Spleen (tissue), 7 donors: ENCODE data around the gene PDE6G.

ENCODE experiments used
- POLR2A ChIP-seq, 3 donors: fragments of 450-650 bp; IDR thresholded peaks; one replicate each; pipeline ENCODE4 v1.5.1; 2017; ENCODE audit warnings: antibody characterized with exemption in 3 of 3, mild to moderate bottlenecking in 1 of 3
- POLR2AphosphoS5 ChIP-seq, 3 donors: sonication (generic); formaldehyde crosslinking; IDR thresholded peaks; one replicate each; pipeline ENCODE4 v1.5.1; 2017; ENCODE audit warnings: antibody characterized with exemption in 3 of 3
- TF ChIP-seq, protein P1 (sequence below), 11 experiments: fragments of 200-600 bp in 7 of 11; fragments of 450-650 bp in 4 of 11; sonication (generic) in 4 of 11; IDR thresholded peaks in 8 of 11; conservative IDR thresholded peaks in 3 of 11; 1 replicate in 7 of 11; 2 replicates in 4 of 11; pipeline versions ENCODE4 v1.4.0 to v1.8.0; 2016 to 2021; ENCODE audit warnings: antibody characterized with exemption in 11 of 11, inconsistent platforms in 4 of 11, mild to moderate bottlenecking in 1 of 11
- donor health status: DM: no; HTN: no; CAD: no; lungs with moderate emphysema.
- donor health status: DM: no; HTN: no; CAD: no.
- donor health status: DM: no; HTN: no; CAD: no.

DNA sequence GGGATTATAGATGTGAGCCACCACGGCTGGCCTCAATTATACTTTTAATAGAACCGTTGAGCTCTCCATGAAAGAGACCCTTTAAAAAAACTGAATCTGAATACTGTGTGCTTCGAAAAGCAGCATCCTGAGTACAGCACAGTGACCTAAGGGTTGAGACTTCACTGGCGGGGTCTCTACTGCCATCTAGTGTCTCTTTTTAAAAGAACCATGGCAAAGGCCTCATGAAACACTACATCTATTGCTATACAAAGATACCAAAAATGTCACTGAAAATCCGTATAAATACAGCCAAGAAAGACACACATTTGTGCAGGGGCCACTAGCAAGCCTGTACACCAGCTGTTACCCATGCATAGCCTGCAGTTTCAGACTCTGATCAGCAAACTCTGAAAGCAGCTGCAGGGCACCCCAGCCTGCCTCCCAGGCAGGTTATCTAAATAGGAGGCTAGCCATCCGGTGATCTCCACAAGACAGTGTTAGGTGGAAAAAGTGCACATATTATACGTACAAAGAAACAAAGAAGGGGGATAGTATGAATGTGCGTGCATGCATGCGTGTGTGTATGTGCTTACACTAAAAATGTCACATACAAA lies 54.7 kb downstream of the PDE6G start:
- TF ChIP-seq, protein P1, sequence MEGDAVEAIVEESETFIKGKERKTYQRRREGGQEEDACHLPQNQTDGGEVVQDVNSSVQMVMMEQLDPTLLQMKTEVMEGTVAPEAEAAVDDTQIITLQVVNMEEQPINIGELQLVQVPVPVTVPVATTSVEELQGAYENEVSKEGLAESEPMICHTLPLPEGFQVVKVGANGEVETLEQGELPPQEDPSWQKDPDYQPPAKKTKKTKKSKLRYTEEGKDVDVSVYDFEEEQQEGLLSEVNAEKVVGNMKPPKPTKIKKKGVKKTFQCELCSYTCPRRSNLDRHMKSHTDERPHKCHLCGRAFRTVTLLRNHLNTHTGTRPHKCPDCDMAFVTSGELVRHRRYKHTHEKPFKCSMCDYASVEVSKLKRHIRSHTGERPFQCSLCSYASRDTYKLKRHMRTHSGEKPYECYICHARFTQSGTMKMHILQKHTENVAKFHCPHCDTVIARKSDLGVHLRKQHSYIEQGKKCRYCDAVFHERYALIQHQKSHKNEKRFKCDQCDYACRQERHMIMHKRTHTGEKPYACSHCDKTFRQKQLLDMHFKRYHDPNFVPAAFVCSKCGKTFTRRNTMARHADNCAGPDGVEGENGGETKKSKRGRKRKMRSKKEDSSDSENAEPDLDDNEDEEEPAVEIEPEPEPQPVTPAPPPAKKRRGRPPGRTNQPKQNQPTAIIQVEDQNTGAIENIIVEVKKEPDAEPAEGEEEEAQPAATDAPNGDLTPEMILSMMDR (IDR thresholded peaks at IDR 0.05 in 8 of 11, conservative IDR thresholded peaks at IDR 0.05 in 3 of 11), result peak; percentile 37 to 85 (median 77)
- TF ChIP-seq POLR2AphosphoS5 (IDR thresholded peaks at IDR 0.05) (no peak), POLR2A (IDR thresholded peaks at IDR 0.05) (no peak)
